ENCODE measurements around the gene HOXA10.

The HOXA10 gene

DNA sequence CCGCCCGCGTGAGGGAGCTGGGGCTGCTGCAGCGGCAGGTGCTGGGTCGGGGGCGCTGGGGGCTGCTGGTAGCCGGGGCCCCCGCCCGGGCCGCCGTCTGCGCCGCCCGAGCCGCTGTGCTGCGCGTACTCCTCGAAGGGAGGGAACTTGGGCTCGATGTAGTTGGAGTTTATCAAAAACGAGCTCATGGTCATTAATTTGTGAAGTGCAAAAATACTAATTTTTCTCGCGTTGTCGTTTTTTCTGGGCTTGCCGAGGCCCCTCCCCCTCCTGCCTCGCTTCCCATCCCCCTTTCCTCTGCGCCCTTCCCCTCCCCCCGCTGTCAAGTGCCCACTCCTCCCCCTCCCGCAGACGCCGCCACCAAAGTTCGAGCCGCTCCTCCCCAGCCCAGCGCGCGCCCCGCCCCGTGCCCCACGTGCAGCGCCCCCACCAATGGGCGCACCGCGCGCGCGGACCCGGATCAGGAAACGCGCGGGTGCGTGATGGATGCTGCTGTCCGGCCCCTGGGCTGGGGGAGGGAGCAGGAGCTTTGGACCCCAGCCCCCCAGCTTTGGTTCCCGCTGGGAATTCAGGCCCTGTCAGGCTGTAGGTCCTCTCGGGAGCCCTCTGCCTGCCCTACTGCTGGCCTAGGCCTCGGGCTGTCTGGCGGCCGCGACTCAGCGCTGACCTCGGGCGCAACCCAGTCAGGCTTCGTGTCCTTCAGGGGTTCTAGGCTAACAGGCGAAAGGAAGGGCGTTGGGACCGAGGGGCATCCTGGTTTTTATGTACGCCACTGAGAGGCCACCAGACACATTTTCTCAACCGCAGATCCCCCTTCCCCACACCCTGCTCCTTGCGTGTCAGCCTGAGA is 43.4 kb downstream of the HOXA10 start, which contains the start of gene HOXA4:
Gene HOXA4 (minus strand): TSS at position 218 of the 850 bp plus-strand sequence. CDS start 24 bp downstream, at position 194.
- peak; percentile 60 for DNase-seq (ENCODE audit: low spot score)

DNA sequence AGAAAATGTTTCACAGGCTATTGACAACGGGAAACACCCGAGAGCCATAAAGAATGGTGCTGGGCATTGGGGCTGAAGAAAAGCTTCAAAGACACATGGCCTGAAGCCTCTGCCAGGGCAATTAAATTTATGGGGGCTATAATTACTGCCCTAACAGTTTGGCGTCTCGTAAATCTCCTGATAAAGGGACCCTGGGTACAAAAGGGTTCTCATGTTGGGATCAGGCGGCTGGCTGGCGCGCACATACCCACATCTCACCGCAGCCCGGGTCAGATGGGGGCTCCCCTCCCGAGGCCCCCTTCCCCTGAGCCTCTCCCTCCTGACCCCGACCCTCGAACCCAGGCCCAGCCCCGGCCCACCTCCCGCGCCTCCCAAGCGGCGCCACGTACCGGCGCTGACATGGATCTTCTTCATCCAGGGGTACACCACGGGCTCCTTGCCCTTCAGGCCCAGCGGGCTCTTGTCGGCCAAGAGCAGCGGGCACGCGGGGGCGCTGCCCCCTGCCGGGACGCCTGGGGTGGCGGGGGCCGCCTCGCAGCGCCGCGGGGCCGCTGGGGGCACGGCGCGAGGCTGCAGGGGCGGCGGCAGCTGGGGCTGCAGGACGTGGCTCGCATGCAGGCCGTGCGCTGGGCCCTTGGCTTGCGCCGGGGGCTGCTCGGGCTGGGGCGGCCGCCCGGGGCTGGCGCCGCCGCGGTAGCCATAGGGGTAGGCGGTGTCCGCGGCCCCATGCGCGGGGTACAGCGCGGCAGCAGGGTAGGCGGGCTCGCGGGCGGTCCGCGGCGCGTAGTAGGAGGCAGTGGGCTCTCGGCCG is 44.2 kb downstream of the HOXA10 start:
- no peak for DNase-seq (ENCODE audit: low spot score)

DNA sequence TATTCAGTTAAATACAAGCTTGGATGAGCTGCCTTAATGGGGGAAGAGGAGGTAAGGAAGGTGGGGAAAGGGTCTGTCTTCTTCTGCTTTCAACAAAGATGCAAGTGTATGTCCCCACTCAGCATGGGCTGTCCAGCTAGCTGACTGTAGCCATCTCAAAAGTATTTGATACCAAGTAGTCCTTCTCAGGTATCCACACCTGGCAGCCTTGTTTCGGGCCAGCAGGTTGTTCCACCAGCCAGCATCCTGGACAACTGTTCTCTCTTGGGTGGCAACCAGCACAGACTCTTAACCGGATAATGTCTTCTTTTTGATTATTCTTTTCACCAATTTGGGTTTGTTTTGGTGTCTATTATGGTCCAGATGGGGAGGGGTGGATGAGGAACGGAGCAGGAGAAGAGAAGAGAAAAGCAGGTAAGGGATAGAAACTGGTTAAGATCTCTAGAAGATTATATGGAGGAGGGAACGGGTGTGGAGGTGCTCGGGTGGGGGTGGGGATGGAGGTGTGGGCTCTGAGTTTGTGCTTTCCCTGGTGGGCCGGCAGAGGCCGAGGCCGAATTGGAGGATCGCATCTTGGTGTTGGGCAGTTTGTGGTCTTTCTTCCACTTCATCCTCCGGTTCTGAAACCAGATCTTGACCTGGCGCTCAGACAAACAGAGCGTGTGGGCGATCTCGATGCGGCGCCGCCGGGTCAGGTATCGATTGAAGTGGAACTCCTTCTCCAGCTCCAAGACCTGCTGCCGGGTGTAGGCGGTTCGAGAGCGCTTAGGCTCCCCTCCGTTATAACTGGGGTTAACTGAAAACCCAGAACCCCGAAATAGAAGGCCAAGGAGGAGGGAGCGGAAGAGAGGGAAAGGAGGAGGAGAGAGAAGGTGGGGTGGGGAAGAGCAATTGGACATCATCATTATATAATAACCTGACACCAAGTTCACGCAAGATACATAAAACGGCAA is 45.1 kb downstream of the HOXA10 start:
- DNase-seq (ENCODE audit: low spot score), result no peak

DNA sequence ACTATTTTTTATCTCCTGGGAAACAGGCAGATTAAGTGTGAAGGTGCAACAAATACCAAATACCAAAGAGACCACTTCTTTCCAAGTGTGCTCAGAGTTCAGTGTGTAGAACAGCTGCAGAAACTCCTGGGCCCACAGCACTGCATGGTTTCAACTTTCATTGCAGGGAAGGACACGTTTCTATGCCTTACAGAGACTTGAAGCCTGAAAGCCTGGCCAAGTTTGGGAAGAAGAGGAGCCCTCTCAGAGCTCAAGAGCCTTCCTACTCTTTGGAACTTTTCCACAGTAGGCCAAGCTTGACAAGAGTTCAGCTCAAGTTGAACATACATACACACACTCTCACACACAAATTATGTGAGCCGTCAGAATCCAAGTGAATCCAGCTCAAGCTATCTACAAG is 46.1 kb downstream of the HOXA10 start:
- no peak for DNase-seq (ENCODE audit: low spot score)

- no peak for DNase-seq (ENCODE audit: low spot score)
These were observed 47.4 kb downstream of the HOXA10 start for GRCh38 chr7:27126596-27127327.

GRCh38 chr7:27125986-27126394 is 48.1 kb downstream of the HOXA10 start:
- DNase-seq (ENCODE audit: low spot score), result no peak

GRCh38 chr7:27124902-27125689 is 49.0 kb downstream of the HOXA10 start:
- DNase-seq (ENCODE audit: low spot score), result no peak

- DNase-seq (ENCODE audit: low spot score), result no peak
These were observed 49.8 kb downstream of the HOXA10 start for GRCh38 chr7:27124096-27124901.

DNA sequence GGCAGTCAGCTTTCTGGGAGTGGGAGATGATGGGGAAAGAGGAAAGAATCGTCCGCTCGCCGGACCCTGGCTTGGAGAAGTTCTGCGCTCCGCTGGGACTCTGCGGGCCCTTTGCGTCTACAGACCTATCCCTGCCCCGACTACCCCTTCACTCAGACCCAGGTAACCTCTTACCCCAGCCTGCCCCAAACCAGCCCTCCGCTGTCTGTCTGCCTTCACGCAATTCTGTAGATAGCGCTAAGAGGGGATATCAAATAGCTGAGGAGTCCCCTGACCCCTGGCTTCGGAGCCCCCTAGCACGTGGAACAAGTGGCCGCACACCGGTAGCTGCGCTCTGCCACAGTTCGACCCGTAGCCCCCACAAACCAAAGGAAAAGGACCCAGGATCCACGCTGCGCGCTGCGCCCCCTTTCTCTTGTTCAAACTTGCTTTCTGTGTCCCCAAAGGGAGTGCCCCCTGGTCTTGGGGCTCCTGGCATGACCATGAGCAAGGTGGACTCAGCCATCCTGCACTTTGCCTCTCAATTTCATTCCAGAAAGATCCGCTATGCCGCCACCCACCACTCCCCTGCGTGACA is 50.6 kb downstream of the HOXA10 start:
- DNase-seq (ENCODE audit: low spot score), result no peak

GRCh38 chr7:27123007-27123476 is 51.1 kb downstream of the HOXA10 start:
- DNase-seq (ENCODE audit: low spot score), result no peak

- DNase-seq (ENCODE audit: low spot score), result no peak
These were observed 51.8 kb downstream of the HOXA10 start for GRCh38 chr7:27122077-27122910.

GRCh38 chr7:27121684-27122076 is 52.4 kb downstream of the HOXA10 start:
- no peak for DNase-seq (ENCODE audit: low spot score)
